Esophagus squamous epithelium (tissue), 4 donors: ENCODE results near the gene TNFRSF13B.

ENCODE experiments used
- CTCF ChIP-seq, 6 experiments: fragments of 450-650 bp in 4 of 6; fragments of 200-600 bp in 2 of 6; sonication (generic) in 2 of 6; IDR thresholded peaks; one replicate each; pipeline ENCODE4 v1.5.1; 2016 to 2019; ENCODE audit warnings: antibody characterized with exemption in 6 of 6, mild to moderate bottlenecking in 4 of 6, moderate library complexity in 4 of 6
- POLR2A ChIP-seq, 4 donors: fragments of 450-650 bp; IDR thresholded peaks; one replicate each; pipeline ENCODE4 v1.6.1; 2017; ENCODE audit warnings: antibody characterized with exemption in 4 of 4, mild to moderate bottlenecking in 4 of 4, moderate library complexity in 3 of 4

DNA sequence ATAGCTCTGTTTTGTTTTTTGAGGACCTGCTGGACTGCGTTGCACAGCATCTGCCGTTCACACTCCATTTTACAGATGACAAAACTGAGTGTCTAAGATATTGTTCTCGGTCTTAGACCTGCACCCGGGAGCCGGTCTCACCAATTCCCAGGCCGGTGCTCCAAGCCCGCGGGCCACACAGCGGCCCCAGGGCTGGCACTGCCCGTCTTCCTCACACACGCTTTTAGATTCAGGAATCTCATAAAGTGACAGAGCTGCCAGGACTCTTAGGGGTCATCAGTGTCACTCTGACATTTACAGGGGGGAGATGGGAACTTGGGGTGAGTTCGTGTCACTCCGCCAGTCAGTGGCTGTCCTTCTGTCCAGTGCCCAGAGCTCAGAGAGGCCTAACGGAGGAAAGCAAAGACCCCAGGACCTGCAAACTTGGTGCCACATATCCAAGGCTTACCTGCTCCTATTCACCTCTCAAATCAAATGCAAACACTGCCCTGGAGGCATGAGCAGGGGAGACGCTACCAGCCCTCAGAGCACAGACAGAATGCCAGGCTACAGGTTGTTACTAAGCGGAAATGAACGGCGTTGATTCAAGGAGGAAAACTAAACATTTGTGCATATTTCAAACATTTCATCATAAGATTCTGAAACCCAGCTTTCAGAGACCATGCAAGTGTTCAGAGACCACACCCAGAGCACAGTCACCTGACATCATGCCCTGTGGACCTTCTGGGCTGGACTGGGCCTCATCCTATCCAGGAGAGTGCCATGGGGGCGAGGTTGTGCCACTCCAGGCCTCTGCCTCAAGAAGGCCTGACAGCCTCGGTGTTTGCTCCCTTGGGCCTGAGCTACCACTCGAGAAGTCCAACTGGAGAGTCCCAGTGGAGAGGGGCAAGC lies 29.5 kb downstream of the TNFRSF13B start:
- no peak for TF ChIP-seq CTCF (IDR thresholded peaks at IDR 0.05)
- no peak for TF ChIP-seq POLR2A (IDR thresholded peaks at IDR 0.05)
